IPS-NIHi7 (cell line): ENCODE results near the gene CXorf58.
"Not testable (repeated sequence)": the region's sequence is repeated elsewhere in the genome, so short reads cannot be mapped to it uniquely, and the experiment has no call there.

Source experiments
- DNase-seq: peaks from one replicate; pipeline ENCODE4 v3.0.0; 2012; ENCODE audit warnings: mixed read lengths; ENCODE audit errors: extremely low spot score

The CXorf58 gene, protein sequence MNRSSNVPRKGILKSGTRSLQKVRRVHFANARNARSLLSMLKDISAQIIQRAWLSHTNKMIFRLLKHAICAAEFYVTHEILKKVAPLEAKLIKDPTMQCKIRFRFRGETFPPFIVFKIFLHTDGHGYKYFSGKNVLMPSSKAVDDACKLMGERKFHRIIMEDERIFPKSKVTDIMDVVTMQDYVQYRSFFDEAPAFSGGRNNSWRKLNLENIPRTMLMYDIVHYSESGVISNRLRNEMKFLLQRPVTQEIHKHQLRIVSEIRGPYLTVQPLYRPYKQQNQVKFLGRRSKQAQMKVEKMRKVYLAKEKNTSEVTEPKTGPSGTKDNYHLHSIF

DNA sequence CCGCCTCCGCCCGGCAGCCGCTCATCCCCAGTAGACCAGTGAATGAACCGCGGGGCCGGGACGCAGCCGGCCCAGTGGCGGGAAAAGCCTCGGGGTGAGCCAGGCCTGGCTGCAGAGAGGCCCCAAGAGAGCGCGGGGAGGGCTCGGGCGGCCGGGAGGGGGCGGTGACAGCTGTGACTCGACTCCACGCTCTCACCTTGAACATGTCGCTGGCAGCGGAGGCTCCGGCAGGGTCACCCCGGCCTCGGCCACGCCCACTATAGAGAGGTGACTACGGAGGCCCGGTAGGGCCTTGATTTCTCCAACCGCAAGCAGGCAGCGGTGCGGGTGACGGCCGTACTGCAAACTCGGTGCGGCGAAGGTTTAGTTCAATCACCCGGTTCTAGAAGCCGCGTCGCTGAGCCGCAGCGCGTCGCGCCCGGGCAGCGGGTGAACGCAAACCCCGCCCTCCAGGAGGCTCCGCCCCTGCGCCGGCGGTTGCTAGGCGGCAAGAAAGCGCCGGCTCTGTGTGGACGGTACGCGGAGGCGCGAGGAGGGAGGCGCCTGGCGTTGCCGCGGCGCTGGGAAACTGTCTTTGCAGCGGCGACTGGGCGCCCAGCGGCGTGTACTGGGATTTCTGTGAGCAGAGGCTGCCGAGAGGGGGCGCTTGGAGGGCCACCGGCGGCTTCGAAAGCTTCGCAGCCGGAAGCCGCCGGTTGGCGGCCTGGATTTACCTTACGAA is at the start of gene CXorf58, which contains the start of gene APOO:
TSS of gene CXorf58 (plus strand) at position 509 of the 721 bp plus-strand sequence. CDS start 2,297 bp downstream, outside the sequence.
TSS of gene APOO (minus strand) at position 441 of the 721 bp plus-strand sequence. CDS start at position 205, 236 bp downstream.
- peak; percentile 97 for DNase-seq

DNA sequence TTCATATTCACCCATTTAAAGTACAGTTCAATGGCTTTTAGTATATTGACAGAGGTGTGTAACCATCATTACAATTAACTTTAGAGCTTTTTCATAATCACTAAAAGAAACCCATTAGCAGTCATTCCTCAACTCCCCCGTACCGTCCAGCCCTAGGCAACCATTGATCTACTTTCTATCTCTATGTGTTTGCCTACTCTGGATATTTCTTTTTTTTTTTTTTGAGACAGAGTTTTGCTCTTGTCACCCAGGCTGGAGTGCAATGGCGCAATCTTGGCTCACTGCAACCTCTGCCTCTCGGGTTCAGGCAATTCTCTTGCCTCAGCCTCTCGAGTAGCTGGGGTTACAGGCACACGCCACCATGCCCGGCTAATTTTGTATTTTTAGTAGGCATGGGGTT is 48.6 kb upstream of the CXorf58 start:
- not testable (repeated sequence) for DNase-seq

DNA sequence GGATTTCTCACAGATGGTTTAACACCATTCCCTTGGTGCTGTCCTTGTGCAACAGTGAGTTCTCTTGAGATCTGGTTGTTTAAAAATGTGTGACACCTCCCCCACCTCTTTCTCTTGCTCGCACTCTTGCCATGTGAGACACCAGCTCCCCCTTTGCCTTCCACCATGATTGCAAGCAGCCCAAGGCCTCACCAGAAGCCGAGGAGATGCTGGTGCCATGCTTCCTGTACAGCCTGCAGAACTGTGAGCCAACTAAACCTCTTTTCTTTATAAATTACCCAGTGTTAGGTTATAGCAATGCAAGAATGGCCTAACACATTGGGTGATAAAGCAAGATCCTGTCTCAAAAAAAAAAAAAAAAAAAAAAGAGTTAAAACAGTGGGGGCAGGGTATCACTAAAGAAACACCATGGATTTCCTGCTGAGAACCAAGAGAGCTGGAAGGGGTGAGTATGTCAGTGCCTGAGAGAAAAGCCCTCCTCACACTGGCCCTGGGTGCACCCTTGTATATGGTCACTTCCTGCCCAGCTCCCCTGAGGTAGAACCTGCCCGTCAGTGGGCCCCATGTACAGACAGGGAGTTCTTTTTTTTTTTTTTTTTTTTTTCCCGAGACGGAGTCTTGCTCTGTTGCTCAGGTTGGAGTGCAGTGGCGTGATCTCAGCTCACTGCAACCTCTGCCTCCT is 46.5 kb upstream of the CXorf58 start:
- no peak for DNase-seq

DNA sequence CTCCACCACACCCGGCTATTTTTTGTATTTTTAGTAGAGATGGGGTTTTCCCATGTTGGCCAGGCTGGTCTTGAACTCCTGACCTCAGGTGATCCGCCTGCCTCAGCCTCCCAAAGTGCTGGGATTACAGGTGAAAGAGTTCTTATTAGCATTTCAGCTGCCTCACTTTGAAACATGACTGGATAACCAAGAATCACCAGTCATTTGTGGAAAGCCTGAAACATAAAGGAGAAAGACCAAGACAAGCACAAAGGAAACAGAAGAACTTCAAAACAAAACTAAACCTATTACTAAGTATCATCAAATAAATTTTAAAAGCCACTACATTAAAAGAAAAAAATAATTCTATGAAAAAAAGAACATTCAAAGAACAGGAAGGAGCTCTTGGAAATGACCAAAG is 45.9 kb upstream of the CXorf58 start:
- not testable (repeated sequence) for DNase-seq

DNA sequence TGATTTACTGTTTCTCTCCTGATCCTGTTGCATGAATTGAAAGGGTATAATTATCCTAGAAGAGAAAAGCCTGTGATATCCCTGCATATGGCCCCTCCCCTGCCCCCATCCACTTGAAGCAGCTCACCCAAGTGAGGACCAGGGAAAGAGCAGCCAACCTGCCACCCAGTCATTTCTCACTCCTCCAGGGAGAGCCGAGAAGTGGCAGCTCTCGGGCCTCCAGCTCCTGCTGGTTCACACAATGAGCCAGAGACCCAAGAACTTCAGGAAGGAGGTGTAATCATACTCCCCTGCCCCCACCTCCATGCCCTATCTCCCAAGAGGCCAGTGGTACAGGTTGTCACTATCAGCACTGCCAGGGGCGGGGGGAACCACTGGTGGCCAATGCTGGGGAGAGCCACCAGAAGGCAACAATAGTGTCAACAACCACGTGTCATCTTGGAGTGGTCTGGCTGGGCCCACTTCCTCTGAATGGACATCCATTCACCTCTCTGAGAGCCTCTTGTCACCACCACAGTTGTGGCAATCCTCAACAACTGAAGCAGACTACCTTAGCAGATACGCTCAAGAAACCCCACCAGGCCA is 43.0 kb upstream of the CXorf58 start:
- no peak for DNase-seq

DNA sequence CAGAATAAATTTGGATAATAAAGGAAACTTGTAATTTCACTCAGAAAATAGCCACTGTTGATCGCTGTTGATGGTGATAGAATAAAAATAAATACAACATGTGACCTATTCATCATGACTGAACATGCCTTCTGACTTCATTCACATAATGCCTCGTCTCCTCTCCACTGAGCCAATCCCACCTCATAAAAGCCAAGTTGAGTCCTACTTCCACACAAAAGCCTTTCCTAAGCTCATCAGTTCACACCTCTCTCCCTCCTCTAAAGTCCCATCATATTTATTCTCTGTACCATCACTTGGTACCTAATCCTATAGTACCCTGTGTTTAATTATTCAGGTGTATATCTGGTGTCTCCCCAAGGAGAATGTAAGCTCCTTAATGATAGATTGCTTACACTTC is 37.8 kb upstream of the CXorf58 start:
- DNase-seq = no peak

DNA sequence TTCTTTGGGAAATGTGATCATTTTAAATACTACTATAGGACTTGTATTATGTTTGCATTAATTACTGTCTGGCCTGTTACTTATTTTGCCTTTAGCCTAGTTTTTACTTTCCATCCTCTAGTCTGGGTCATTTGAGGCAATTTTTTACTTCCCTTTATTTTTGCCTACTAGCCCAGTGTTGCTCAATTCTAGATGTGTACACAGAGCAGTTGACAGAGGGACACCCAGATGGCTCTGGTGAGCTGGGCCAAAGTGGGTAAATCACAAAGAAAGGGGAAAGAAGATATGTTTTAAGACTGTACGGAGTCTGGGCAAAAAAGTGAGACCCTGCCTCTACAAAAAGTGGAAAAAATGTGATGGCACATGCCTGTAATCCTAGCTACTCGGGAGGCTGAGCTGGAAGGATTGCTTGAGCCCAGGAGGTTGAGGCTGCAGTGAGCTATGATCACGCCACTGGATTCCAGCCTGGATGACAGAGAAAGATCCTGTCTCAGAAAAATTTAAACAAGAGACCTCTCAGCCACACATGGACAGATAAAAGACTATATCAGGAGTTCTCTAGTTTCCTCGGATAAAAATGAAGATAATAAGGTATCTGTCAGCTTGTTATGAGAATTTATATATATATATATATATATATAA is 35.8 kb upstream of the CXorf58 start:
- DNase-seq = no peak

DNA sequence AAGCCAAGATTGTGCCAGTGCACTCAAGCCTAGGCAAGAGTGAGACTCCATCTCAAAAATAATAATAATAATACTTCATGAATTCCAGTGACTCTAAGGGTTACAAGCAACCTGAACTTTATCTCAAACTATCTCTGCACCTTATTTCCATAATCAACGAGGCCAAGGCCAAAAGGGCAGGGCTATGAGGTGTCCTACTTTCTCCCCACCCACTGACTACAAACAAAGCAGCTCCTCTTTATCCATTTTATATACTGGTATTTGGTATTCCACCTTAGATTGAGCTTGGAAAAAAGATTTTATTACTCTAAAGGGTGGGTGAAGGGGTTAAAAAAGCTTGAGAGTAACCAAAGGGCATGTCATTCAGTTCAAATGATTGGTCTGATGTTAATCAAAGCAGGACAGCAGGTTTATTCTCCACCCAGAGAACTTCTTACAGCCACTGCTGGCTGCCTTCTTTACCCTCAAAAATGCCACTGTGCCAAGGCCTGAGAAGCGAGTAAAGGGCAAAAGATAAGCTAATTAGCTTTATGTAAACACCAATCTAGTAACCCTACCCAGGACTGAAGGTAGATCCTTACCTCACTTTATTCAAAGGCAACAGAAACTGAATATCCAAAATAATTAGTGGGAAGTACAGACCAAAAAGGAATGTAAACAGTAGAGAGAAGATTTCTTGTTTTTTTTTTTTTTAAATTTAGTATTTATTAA is 28.3 kb upstream of the CXorf58 start:
- DNase-seq = no peak

DNA sequence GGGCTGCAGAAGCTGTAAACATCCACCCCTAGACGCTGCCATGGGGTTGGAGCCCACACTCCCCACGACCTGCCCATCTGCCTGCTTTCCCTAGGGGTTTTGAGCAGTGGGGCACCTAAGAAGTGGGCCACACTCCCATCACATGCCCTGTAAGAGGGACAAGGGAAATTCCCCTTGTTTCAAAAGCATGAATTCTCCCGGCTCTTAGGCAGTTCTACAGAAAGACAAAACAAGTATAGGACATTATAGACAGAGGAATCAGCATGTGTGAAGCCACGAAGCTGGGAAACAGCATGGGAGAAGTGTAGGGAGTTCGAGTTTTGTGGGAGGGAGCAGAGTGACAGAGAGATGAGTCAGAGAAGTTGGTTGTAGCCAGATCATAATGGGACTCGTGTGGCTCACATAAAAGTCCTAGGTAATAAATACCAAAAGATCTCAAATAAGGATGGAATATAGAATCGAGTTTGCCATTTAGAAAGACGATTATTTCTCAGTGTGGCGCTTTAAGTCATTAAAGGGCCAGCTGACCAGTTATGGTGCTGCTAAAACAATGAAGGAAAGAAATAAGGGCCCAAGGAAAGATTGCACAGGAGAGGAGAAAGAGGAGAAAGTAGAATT is 24.0 kb upstream of the CXorf58 start:
- DNase-seq = peak; percentile 65

DNA sequence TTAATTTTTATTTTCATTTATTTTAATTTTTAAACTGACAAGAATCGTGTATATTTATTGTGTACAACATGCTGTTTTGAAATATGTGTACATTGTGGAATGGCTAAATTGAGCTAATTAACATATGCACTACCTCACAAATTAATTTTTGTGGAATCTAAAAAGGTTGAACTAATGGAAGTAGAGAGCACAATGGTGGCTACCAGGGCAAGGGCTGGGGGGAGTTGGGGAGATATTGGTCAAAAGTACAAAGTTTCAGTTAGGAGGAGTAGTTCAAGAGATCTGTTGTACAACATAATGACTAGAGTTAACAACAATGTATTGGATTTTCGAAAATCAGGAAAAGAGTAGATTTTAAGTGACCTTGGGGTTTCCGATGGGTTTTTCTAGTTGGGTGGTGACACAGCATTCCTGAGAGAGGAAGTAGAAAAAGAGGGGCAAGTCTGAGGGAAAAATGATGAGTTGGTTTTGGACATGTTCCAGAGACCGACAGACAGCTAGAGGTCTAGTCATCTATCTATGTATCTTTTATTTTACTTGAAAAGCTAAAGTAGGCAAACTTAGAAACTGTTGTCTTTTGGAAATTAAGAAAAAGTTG is 23.3 kb upstream of the CXorf58 start:
- DNase-seq = no peak

DNA sequence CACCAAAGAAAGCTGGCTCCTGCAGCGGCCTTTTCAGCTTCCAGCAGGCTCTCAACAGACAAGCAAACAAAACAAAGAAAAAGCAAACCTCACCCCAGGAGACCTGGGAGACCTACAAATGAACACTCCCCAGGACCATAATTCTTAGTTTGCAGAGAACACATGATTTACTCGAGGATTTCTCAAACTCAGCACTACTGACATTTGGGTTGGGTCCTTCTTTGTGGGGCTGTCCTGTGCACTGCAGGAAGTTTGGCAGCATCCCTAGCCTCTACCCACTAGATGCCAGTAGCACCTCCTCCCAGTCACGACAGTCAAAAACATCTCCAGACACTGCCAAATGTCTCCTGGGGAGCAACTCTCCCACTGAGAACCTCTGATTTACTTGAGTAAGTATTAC is 22.0 kb upstream of the CXorf58 start:
- no peak for DNase-seq

DNA sequence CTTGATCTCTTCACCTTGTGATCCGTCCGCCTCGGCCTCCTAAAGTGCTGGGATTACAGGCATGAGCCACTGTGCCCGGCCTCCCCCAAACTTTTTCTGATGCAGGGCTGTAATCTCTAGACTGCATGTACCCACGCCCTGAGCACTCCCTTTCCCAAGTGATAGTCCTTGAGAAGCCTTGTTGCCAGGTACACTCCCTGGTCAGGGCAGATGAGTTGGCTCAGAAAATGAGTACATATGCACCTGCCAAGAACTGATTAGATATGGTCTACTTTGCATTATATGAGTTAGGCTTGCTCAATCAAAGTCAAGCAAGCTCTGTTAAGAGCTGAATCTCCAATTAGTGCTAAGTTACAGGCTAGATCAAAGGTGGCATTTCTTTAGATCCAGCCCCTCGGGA is 20.4 kb upstream of the CXorf58 start:
- DNase-seq = no peak

DNA sequence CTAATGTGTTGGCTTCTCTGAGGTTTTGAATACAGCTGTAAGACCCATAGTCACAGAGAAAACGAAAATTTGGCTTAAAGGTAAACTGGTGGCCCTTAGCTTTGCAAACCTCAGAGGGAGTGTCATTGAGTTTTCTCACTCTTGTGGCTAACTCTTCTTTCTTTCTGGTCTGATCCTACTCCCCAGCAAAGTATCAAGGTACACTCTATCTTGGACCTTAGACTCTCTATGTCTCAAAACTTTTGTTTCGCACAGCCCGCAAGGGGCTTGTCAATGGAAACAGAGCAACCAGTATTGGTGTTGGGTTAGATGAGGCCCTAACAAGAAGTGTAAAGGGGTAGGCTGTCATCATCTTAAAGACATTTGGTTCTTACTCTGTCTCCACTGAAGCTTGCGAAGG is 19.9 kb upstream of the CXorf58 start:
- no peak for DNase-seq

DNA sequence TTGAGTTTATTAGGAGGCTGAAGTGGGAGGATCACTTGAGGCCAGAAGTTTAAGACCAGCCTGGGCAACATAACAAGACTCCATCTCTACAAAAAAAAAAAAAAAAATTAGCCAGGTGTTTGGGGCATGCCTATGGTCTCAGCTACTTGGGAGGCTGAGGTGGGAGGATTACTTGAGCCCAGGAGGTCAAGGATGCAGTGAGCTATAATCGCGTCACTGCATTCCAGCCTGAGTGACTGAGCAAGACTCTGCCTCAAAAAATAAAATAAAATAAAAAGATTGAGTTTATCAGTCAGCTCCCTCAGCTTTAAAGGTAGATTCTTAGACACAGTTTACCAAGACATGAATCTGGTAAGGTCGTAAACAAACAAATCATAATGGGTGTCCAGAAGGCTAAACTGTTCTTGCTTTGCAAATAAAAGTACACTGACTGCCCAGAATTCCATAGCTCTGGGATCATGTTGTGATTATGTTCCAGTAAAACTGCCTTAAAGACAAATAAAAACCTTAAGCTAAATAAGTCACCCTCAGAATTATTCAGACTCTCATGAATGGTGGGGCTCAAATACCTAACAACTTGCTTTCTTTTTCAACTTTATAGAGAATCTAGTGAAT is 18.8 kb upstream of the CXorf58 start:
- DNase-seq = no peak

DNA sequence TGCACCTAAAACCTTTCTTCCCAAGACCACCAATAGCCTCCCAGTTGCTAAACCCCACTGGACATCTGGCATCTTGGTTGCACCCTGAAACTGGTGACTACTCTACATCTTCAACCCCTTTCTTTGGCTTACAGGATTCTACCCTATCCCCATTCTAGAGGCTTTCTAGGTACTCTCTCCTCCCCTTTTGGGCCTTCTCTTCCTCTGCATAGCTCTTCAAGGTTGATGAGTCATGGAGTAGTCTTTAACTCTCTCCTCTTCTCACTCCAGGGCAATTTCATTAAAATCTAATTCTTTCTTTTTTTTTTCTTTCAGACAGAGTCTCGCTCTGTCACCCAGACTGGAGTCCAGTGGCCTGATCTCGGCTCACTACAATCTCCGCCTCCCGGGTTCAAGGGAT is 16.9 kb upstream of the CXorf58 start:
- DNase-seq = no peak

DNA sequence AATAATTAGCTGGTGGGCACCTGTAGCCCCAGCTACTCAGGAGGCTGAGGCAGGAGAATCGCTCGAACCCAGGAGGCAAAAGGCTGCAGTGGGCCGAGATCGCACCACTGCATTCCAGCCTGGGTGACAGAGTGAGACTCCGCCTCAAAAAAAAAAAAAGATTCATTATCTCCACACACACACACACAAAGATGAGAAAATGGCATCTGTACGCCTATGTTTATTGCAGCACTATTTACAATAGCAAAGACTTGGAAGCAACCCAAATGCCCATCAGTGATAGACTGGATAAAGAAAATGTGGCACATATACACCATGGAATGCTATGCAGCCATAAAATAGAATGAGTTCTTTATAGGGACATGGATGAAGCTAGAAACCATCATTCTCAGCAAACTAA is 12.8 kb upstream of the CXorf58 start:
- DNase-seq = not testable (repeated sequence)

DNA sequence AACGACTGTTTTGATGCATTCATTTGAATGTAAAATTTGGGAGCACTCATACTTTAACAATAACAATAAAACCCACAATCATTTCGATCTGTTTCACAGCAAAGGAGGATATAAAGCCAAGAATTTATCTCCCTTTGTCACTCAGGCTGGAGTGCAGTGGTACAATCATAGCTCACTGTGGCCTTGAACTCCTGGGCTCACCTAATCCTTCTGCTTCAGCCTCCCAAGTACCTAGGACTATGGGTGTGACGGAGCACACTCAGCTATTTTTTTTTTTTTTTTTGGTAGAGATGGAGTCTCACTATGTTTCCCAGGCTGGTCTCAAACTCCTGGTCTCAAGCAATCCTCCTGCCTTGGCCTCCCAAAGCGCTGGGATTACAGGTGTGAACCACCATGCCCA is 11.3 kb upstream of the CXorf58 start:
- DNase-seq = not testable (repeated sequence)

DNA sequence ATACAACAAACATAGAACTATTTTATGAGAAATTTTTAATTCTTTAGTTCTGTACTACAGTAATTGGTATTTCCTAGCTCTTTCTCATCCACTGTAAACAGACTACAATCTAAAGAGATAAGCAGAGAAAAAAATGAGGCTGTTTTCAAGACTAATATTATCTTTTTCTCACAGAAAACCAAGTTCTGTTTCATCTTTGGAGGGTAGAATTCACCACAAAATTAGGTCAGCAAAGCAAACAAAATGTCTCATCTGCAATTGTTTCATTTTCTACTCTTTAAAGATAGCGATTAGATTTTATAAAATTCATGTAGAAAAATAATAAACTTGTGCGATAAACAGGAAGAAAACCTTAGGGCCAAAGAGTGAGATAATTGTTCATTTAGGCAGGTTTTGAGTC is 10.8 kb upstream of the CXorf58 start:
- DNase-seq = no peak

DNA sequence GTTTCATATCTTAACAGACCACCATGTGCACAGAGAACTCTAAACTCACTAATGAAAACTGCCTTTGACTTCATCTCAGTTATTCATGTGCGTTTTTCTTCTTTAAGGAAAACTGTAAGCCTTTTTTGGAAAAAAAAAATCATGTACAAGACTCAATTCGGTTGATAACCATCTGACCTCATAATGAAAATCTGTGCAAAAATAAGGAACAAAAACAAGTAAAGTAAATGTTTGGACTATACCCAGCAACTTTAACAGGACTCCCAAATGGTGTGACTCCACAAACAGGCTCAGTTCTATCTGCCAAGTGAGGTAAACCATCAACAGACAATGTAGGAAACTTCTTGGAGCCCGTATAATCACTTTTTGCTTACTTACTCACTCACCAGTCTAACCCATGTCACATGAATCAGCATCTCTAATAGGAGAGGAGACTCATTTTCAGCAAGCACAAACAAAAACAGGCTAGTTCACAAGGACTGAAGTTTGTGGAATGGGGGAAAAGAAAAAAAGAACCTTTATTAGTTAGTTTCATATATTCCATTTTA is 9.3 kb upstream of the CXorf58 start:
- DNase-seq = no peak
